Endothelial cell of umbilical vein (primary cell): ENCODE measurements around the gene TRIP10. TPM values are rescaled to one million over a fixed set of nuclear protein-coding genes. Genes with fewer than 3 reads are reported as not detected.

Experiments
- BruUV-seq: library from RNA; stranded (reverse); fragments of 400-500 nt; replicated peaks from 2 replicates; lab custom pipeline; 2021; lab: Mats Ljungman, UMichigan
- CTCF ChIA-PET: fragments of 300-600, 350-600 bp; sonication (Branson Sonifier 250); formaldehyde crosslinking; loops from one replicate; lab custom pipeline; 2021; ENCODE audit warnings: antibody characterized with exemption, inconsistent platforms; lab: Charles Lee
- POLR2A ChIA-PET: fragments of 300-600, 350-600 bp; sonication (Branson Sonifier 250); formaldehyde crosslinking; loops from one replicate; lab custom pipeline; 2021; ENCODE audit warnings: antibody characterized with exemption, inconsistent platforms; lab: Charles Lee
- DNase-seq: peaks from one replicate; pipeline ENCODE4 v3.0.0-alpha.2; 2011; ENCODE audit warnings: low read depth, low spot score
- FAIRE-seq: peaks from 2 replicates; lab custom pipeline; 2011; peaks lifted over from hg19 to GRCh38; lab: Jason Lieb, UNC
- H2AFZ ChIP-seq: 2 replicates; pipeline ENCODE4 v1.6.0; 2012; ENCODE audit warnings: low read depth, low read length, control low read depth, inconsistent platforms
- H3K27ac ChIP-seq: 2 replicates; pipeline ENCODE4 v1.5.1; 2011; ENCODE audit warnings: low read depth, mild to moderate bottlenecking, control low read depth, low read length, moderate library complexity; ENCODE audit not compliant: insufficient read depth
- H3K27me3 ChIP-seq, 2 experiments: 2 replicates each; pipeline versions ENCODE4 v1.6.0 to v1.6.1; 2011; ENCODE audit warnings: low read length in 2 of 2, mixed read lengths in 1 of 2; ENCODE audit not compliant: control insufficient read depth in 2 of 2, insufficient read depth in 2 of 2
- H3K36me3 ChIP-seq, 2 experiments: 2 replicates in 1 of 2; 3 replicates in 1 of 2; pipeline ENCODE4 v1.5.1; 2011; ENCODE audit warnings: low read length in 2 of 2, mild to moderate bottlenecking in 1 of 2, moderate library complexity in 1 of 2; ENCODE audit not compliant: control insufficient read depth in 2 of 2, insufficient read depth in 2 of 2; ENCODE audit errors: extremely low read depth in 1 of 2
- H3K4me1 ChIP-seq: 3 replicates; pipeline ENCODE4 v1.5.1; 2011; ENCODE audit warnings: mild to moderate bottlenecking, low read length; ENCODE audit not compliant: control insufficient read depth, insufficient read depth; ENCODE audit errors: extremely low read depth
- H3K4me2 ChIP-seq: 2 replicates; pipeline ENCODE4 v1.6.1; 2011; ENCODE audit warnings: low read length, control low read depth, mixed read lengths; ENCODE audit not compliant: insufficient read depth
- H3K4me3 ChIP-seq, 3 experiments: fragments of 200-600 bp in 1 of 3; sonication (generic), shearing (Covaris generic) in 1 of 3; replicated peaks in 1 of 3; 2 replicates each; pipeline ENCODE4 v1.5.1; 2011 to 2016; ENCODE audit warnings: control low read depth in 3 of 3, low read length in 3 of 3, mild to moderate bottlenecking in 2 of 3, inconsistent platforms in 1 of 3, low read depth in 1 of 3, moderate library complexity in 1 of 3; ENCODE audit not compliant: insufficient read depth in 1 of 3
- H3K79me2 ChIP-seq: 2 replicates; pipeline ENCODE4 v1.6.0; 2012; ENCODE audit warnings: low read length, inconsistent platforms; ENCODE audit not compliant: control insufficient read depth, insufficient read depth
- H3K9ac ChIP-seq: replicated peaks from 2 replicates; pipeline ENCODE3; 2011; ENCODE audit warnings: low read length, control low read depth; ENCODE audit not compliant: insufficient read depth; ENCODE audit errors: extremely low read depth
- H3K9me1 ChIP-seq: replicated peaks from 3 replicates; pipeline ENCODE4 v1.6.0; 2011; ENCODE audit warnings: mild to moderate bottlenecking, low read length; ENCODE audit not compliant: control insufficient read depth, insufficient read depth; ENCODE audit errors: extremely low read depth
- H3K9me3 ChIP-seq: replicated peaks from 2 replicates; pipeline ENCODE4 v1.5.1; 2012; ENCODE audit warnings: low read length, inconsistent platforms; ENCODE audit not compliant: control insufficient read depth, insufficient read depth
- H4K20me1 ChIP-seq: replicated peaks from 2 replicates; pipeline ENCODE3; 2011; ENCODE audit warnings: mild to moderate bottlenecking, low read length; ENCODE audit not compliant: control insufficient read depth, insufficient read depth; ENCODE audit errors: extremely low read depth
- EZH2 ChIP-seq: IDR thresholded peaks from 2 replicates; pipeline ENCODE4 v1.6.1; 2012; ENCODE audit warnings: borderline replicate concordance, low read depth, mild to moderate bottlenecking, moderate library complexity, low read length, inconsistent platforms; ENCODE audit not compliant: severe bottlenecking
- FOS ChIP-seq: IDR thresholded peaks from 2 replicates; pipeline ENCODE4 v1.6.1; 2011; ENCODE audit warnings: mild to moderate bottlenecking, low read length, moderate library complexity, borderline replicate concordance; ENCODE audit not compliant: insufficient read depth
- GATA2 ChIP-seq: IDR thresholded peaks from 2 replicates; pipeline ENCODE4 v1.7.0; 2011; ENCODE audit warnings: low read depth, mild to moderate bottlenecking, moderate library complexity, mixed read lengths, low read length; ENCODE audit not compliant: insufficient read length, insufficient read depth
- JUN ChIP-seq: IDR thresholded peaks from 2 replicates; pipeline ENCODE4 v1.6.1; 2011; ENCODE audit warnings: borderline replicate concordance, low read depth; ENCODE audit not compliant: insufficient read length, insufficient read depth
- MYC ChIP-seq: IDR thresholded peaks from one replicate; pipeline ENCODE4 v1.6.1; 2011; ENCODE audit warnings: mild to moderate bottlenecking, low read depth, low read length
- POLR2A ChIP-seq: IDR thresholded peaks from 2 replicates; pipeline ENCODE4 v1.6.1; 2012; ENCODE audit warnings: low read depth, mild to moderate bottlenecking, control low read depth, low read length
- POLR2AphosphoS5 ChIP-seq: IDR thresholded peaks from 2 replicates; pipeline ENCODE4 v1.6.1; 2012; ENCODE audit warnings: low read depth, mild to moderate bottlenecking, control low read depth, low read length, moderate library complexity; ENCODE audit not compliant: insufficient read depth
- dilution Hi-C: fragments of 300-500 bp; cut with MboI; formaldehyde crosslinking; loops from one replicate; pipeline ENCODE4 v1.15.0; 2019; ENCODE audit warnings: low sequenced_read_pairs; ENCODE audit not compliant: extremely low pct_ligation_motif_present
- intact Hi-C: fragments of 100-400 bp; cut with micrococcal nuclease; formaldehyde crosslinking; loops from one replicate; pipeline ENCODE4 v1.10.0; 2022
- polyA plus RNA-seq, 4 experiments: library from polyadenylated mRNA; depleted of rRNA in 3 of 4; stranded (reverse) in 3 of 4; unstranded in 1 of 4; fragments of >200 nt; gene quantifications; 2 replicates each; pipeline versions ENCODE4 v1.2.1 to v1.2.3, GENCODE V29; 2011 to 2012; ENCODE audit warnings: missing spikeins in 1 of 4
- total RNA-seq: library from RNA; stranded (reverse); gene quantifications from 2 replicates; pipeline ENCODE4 v1.2.3, GENCODE V29; 2021
- TF ChIP-seq, protein P1 (sequence below): IDR thresholded peaks from 2 replicates; pipeline ENCODE4 v1.6.1; 2011; ENCODE audit not compliant: insufficient read depth, insufficient read length
- TF ChIP-seq, protein P2 (sequence below), 2 donors: IDR thresholded peaks; 1 replicate in 1 of 2; 2 replicates in 1 of 2; pipeline ENCODE4 v1.5.1; 2011; ENCODE audit warnings: low read length in 2 of 2, mild to moderate bottlenecking in 2 of 2, moderate library complexity in 2 of 2, control low read depth in 1 of 2, inconsistent platforms in 1 of 2, low read depth in 1 of 2; ENCODE audit not compliant: insufficient read depth in 1 of 2; ENCODE audit errors: extremely low read depth in 1 of 2

The TRIP10 gene
- total and polyA plus RNA-seq, 2 donors (not counting 3 experiments of a cell fraction or from before 2014, with no cell fraction given): 28.4 to 69.3 TPM

DNA sequence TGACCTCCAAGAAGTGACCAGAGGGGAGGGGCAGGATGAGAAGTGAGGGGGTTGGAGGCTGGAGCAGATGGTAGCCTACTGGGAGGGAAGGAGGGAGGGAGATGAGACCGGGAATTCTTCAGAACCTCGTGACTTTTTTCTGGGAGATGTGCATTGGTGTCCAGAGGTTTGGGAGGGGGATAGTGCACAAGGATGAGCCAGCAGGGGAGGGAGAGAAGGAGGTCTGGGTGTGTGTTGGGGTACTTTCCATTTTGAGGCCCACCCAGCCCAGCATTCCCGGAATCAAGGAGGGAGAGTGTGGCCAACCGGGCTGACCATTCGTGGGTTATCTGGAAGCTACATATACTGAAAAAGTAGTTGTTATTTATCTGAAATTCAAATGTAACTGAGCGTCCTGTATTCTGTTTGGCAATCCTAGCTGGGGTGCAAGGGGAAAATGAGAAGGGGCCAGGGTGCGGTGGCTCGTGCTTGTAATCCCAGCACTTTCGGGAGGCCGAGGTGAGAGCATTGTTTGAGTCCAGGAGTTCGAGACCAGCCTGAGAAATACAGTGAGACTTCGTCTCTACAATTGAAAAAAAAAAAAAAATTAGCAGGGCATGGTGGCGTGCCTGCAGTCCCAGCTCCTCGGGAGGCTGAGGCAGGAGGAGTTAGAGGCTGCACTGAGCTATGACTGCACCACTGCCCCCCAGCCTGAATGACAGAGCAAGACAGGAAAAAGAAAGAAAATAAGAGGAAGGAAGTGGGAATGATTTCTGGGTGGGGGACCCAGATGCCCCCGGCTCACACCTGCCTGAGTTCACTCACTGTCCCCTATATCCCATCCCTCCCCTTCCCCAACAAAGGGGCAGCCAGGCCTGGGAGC, 14.6 kb upstream of the TRIP10 start:
- H3K27me3 ChIP-seq: no peaks in the 10 kb centered on the region
- FAIRE-seq: no peak
- H3K9me3 ChIP-seq: no peaks in the 10 kb centered on the region
- H3K9ac ChIP-seq: no peak overlapping the region
- no peaks in the 10 kb centered on the region for H3K4me1 ChIP-seq
- DNase-seq: no peak
- H3K4me3 ChIP-seq: no peak overlapping the region
- no peaks in the 10 kb centered on the region for H4K20me1 ChIP-seq
- no peak for TF ChIP-seq JUN
- TF ChIP-seq GATA2: no peak
- no peak for TF ChIP-seq FOS
- TF ChIP-seq POLR2A: no peak
- TF ChIP-seq EZH2: no peak
- TF ChIP-seq, protein P1, sequence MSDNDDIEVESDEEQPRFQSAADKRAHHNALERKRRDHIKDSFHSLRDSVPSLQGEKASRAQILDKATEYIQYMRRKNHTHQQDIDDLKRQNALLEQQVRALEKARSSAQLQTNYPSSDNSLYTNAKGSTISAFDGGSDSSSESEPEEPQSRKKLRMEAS: no peak
- no peak for TF ChIP-seq POLR2AphosphoS5
- TF ChIP-seq, protein P2, sequence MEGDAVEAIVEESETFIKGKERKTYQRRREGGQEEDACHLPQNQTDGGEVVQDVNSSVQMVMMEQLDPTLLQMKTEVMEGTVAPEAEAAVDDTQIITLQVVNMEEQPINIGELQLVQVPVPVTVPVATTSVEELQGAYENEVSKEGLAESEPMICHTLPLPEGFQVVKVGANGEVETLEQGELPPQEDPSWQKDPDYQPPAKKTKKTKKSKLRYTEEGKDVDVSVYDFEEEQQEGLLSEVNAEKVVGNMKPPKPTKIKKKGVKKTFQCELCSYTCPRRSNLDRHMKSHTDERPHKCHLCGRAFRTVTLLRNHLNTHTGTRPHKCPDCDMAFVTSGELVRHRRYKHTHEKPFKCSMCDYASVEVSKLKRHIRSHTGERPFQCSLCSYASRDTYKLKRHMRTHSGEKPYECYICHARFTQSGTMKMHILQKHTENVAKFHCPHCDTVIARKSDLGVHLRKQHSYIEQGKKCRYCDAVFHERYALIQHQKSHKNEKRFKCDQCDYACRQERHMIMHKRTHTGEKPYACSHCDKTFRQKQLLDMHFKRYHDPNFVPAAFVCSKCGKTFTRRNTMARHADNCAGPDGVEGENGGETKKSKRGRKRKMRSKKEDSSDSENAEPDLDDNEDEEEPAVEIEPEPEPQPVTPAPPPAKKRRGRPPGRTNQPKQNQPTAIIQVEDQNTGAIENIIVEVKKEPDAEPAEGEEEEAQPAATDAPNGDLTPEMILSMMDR (IDR thresholded peaks at IDR 0.05; ENCODE audit: extremely low read depth in 1 of 2, insufficient read depth in 1 of 2, low read depth in 1 of 2, low read length in 2 of 2): no peak
- no peak for TF ChIP-seq MYC
- no TSS peak for BruUV-seq
- H3K27ac ChIP-seq: no peak overlapping the region
- H3K79me2 ChIP-seq: no peaks in the 10 kb centered on the region
- dilution Hi-C loops: no loop called here
- no peaks in the 10 kb centered on the region for H3K9me1 ChIP-seq
- POLR2A ChIA-PET: interaction anchor here (0.7 kb wide), 1 partner anchor 148 kb away, joined by 5 read pairs; no protein-coding TSS in a partner anchor
- no peak overlapping the region for H3K4me2 ChIP-seq
- CTCF ChIA-PET: interaction anchor here (1.1 kb wide), 1 partner anchor 93 kb away, joined by 3 read pairs; no protein-coding TSS in a partner anchor
- intact Hi-C loops: no loop called here
- H2AFZ ChIP-seq: no peak overlapping the region
- H3K36me3 ChIP-seq: no peaks in the 10 kb centered on the region
